CD14-positive monocyte (primary cell): ENCODE measurements around the gene NUP210. TPM values are rescaled to one million over a fixed set of nuclear protein-coding genes. Genes with fewer than 3 reads are reported as not detected.

Source experiments
- DNase-seq, 3 donors: peaks; one replicate each; pipeline ENCODE4 v3.0.0-alpha.2; 2011 to 2022
- H2AFZ ChIP-seq: 2 replicates; pipeline ENCODE4 v1.6.0; 2012; ENCODE audit warnings: mild to moderate bottlenecking, low read depth, low read length, inconsistent platforms; ENCODE audit not compliant: insufficient read depth, poor library complexity, severe bottlenecking
- H3K27ac ChIP-seq, 2 donors: 1 replicate in 1 of 2; 2 replicates in 1 of 2; pipeline ENCODE4 v1.5.1; 2012 to 2013; ENCODE audit warnings: low read length in 2 of 2, control low read depth in 1 of 2, inconsistent platforms in 1 of 2, low read depth in 1 of 2, mild to moderate bottlenecking in 1 of 2
- H3K27me3 ChIP-seq, 2 donors: one replicate each; pipeline versions ENCODE4 v1.6.0 to v1.6.1; 2011 to 2013; ENCODE audit warnings: low read length in 2 of 2; ENCODE audit not compliant: control insufficient read depth in 2 of 2, insufficient read depth in 2 of 2
- H3K36me3 ChIP-seq, 2 donors: replicated peaks in 1 of 2; 1 replicate in 1 of 2; 2 replicates in 1 of 2; pipeline versions ENCODE4 v1.5.1 to v1.6.1; 2012 to 2013; ENCODE audit warnings: low read length in 2 of 2, control low read depth in 1 of 2, inconsistent platforms in 1 of 2, mild to moderate bottlenecking in 1 of 2; ENCODE audit not compliant: insufficient read depth in 2 of 2, control insufficient read depth in 1 of 2
- H3K4me1 ChIP-seq, 2 donors: 1 replicate in 1 of 2; 2 replicates in 1 of 2; pipeline versions ENCODE4 v1.5.1 to v1.6.1; 2012 to 2013; ENCODE audit warnings: low read length in 2 of 2, control low read depth in 1 of 2, inconsistent platforms in 1 of 2, mild to moderate bottlenecking in 1 of 2, moderate library complexity in 1 of 2; ENCODE audit not compliant: insufficient read depth in 2 of 2, control insufficient read depth in 1 of 2
- H3K4me2 ChIP-seq: replicated peaks from 2 replicates; pipeline ENCODE3; 2012; ENCODE audit warnings: low read length, moderate library complexity, mild to moderate bottlenecking; ENCODE audit not compliant: poor library complexity, severe bottlenecking; ENCODE audit errors: extremely low read depth
- H3K4me3 ChIP-seq, 3 experiments: fragments of 200-600 bp in 1 of 3; sonication (generic) in 1 of 3; replicated peaks in 1 of 3; 1 replicate in 2 of 3; 2 replicates in 1 of 3; pipeline ENCODE4 v1.5.1; 2011 to 2013; ENCODE audit warnings: low read length in 3 of 3, mild to moderate bottlenecking in 3 of 3, control low read depth in 2 of 3, low read depth in 2 of 3, inconsistent platforms in 1 of 3, moderate library complexity in 1 of 3
- H3K79me2 ChIP-seq: 2 replicates; pipeline ENCODE4 v1.6.0; 2012; ENCODE audit warnings: mild to moderate bottlenecking, control low read depth, inconsistent platforms, low read length, moderate library complexity; ENCODE audit not compliant: insufficient read depth
- H3K9ac ChIP-seq: 2 replicates; pipeline ENCODE4 v1.6.0; 2017; ENCODE audit warnings: low read length, mild to moderate bottlenecking; ENCODE audit not compliant: insufficient read depth, poor library complexity, severe bottlenecking
- H3K9me3 ChIP-seq, 2 donors: replicated peaks in 1 of 2; 1 replicate in 1 of 2; 2 replicates in 1 of 2; pipeline versions ENCODE4 v1.5.1 to v1.6.1; 2012 to 2013; ENCODE audit warnings: low read length in 2 of 2, control low read depth in 1 of 2; ENCODE audit not compliant: control insufficient read depth in 1 of 2, insufficient read depth in 1 of 2
- H4K20me1 ChIP-seq: 2 replicates; pipeline ENCODE4 v1.6.0; 2012; ENCODE audit warnings: mild to moderate bottlenecking, low read length, control low read depth, moderate library complexity; ENCODE audit not compliant: insufficient read depth
- H3K27ac Mint-ChIP-seq, 7 donors: one replicate each; pipeline ENCODE4 v1.8.0; 2020; ENCODE audit warnings: mild to moderate bottlenecking in 7 of 7, mixed read lengths in 7 of 7, moderate library complexity in 6 of 7, inconsistent platforms in 2 of 7
- H3K27me3 Mint-ChIP-seq, 3 donors: one replicate each; pipeline ENCODE4 v1.8.0; 2021 to 2022; ENCODE audit warnings: low read depth in 3 of 3, mild to moderate bottlenecking in 3 of 3, mixed read lengths in 3 of 3, moderate library complexity in 3 of 3, inconsistent platforms in 1 of 3
- H3K36me3 Mint-ChIP-seq, 2 donors: one replicate each; pipeline ENCODE4 v1.8.0; 2020; ENCODE audit warnings: mixed read lengths in 2 of 2, inconsistent platforms in 1 of 2, mild to moderate bottlenecking in 1 of 2
- H3K4me1 Mint-ChIP-seq: one replicate; pipeline ENCODE4 v1.8.0; 2020; ENCODE audit warnings: mild to moderate bottlenecking, mixed read lengths
- H3K4me3 Mint-ChIP-seq, 2 donors: one replicate each; pipeline ENCODE4 v1.8.0; 2020; ENCODE audit warnings: mild to moderate bottlenecking in 2 of 2, mixed read lengths in 2 of 2, moderate library complexity in 1 of 2
- H3K9me3 Mint-ChIP-seq, 7 donors: one replicate each; pipeline ENCODE4 v1.8.0; 2020 to 2022; ENCODE audit warnings: mixed read lengths in 7 of 7, mild to moderate bottlenecking in 6 of 7, moderate library complexity in 6 of 7, inconsistent platforms in 2 of 7
- CTCF ChIP-seq: fragments of 200-600 bp; IDR thresholded peaks from one replicate; pipeline ENCODE4 v1.8.0; 2022; ENCODE audit warnings: antibody characterized with exemption, mild to moderate bottlenecking
- WGBS: methylation state at CpG from one replicate; pipeline ENCODE4 v1.1.5; 2013; ENCODE audit warnings: missing lambda C conversion rate; ENCODE audit not compliant: insufficient coverage; 5-methylcytosine and 5-hydroxymethylcytosine counted together
- intact Hi-C, 2 donors: fragments of 100-400 bp; cut with micrococcal nuclease; formaldehyde crosslinking; loops; one replicate each; pipeline versions ENCODE4 v1.15.0 to v1.15.1; 2023
- polyA plus RNA-seq, 3 donors: library from polyadenylated mRNA; depleted of rRNA in 1 of 3; unstranded in 2 of 3; stranded (reverse) in 1 of 3; fragments of 300-500 nt in 2 of 3; fragments of >200 nt in 1 of 3; fragmentation: Illumina TruSeq in 2 of 3; gene quantifications; 1 replicate in 2 of 3; 2 replicates in 1 of 3; pipeline ENCODE4 v1.2.3, GENCODE V29; 2012 to 2021

Gene NUP210
- polyA plus RNA-seq, 3 donors: 7.9 to 43.5 (median 13.0) TPM

GRCh38 chr3:13348661-13349396 is 71.3 kb downstream of the NUP210 start:
- intact Hi-C loops: loop anchor here in 1 of 2 donors (5.0 kb wide), 1 partner anchor 103 kb away; no protein-coding TSS in a partner anchor
- Histone ChIP-seq H3K4me3 (no peak overlapping the region), H3K9me3 (no peaks in the 10 kb centered on the region), H3K4me2 (no peak overlapping the region), H3K27me3 (no peaks in the 10 kb centered on the region), H2AFZ (no peak overlapping the region), H3K79me2 (peaks cover 7% of the 10 kb centered on the region), H3K4me1 (peaks cover 35 to 37% of the 10 kb centered on the region in 2 donors), H3K36me3 (peaks cover 75 to 95% of the 10 kb centered on the region in 2 donors), H4K20me1 (peaks cover 17% of the 10 kb centered on the region), H3K9ac (peak overlapping the region; percentile 18), H3K27ac (peak overlapping the region; percentile 20 to 59)
- no peaks in the 10 kb centered on the region for H3K27me3 Mint-ChIP-seq
- TF ChIP-seq CTCF: no peak
- peak overlapping the region in 6 of 7 donors; percentile 36 to 89 (median 80) for H3K27ac Mint-ChIP-seq
- peaks cover 77 to 97% of the 10 kb centered on the region in 2 donors for H3K36me3 Mint-ChIP-seq
- peaks cover 47% of the 10 kb centered on the region for H3K4me1 Mint-ChIP-seq
- H3K4me3 Mint-ChIP-seq: no peak overlapping the region
- no peaks in the 10 kb centered on the region for H3K9me3 Mint-ChIP-seq
- 30% methylated on average over 6 of the region's 13 CpGs for WGBS
- DNase-seq: no peak

GRCh38 chr3:13348100-13348499 is 72.0 kb downstream of the NUP210 start:
- Histone ChIP-seq H3K4me1 (peaks cover 28 to 29% of the 10 kb centered on the region in 2 donors), H3K79me2 (no peaks in the 10 kb centered on the region), H3K27me3 (no peaks in the 10 kb centered on the region), H3K4me3 (no peak overlapping the region), H3K36me3 (peaks cover 74 to 94% of the 10 kb centered on the region in 2 donors), H3K9ac (no peak overlapping the region), H3K27ac (peak overlapping the region in 1 of 2 donors; percentile 59), H4K20me1 (peaks cover 10% of the 10 kb centered on the region), H3K4me2 (no peak overlapping the region), H2AFZ (no peak overlapping the region), H3K9me3 (no peaks in the 10 kb centered on the region)
- peak overlapping the region in 5 of 7 donors; percentile 42 to 83 (median 56) for H3K27ac Mint-ChIP-seq
- no peak for DNase-seq
- H3K4me1 Mint-ChIP-seq: peaks cover 40% of the 10 kb centered on the region
- no peak for TF ChIP-seq CTCF
- H3K27me3 Mint-ChIP-seq: no peaks in the 10 kb centered on the region
- H3K36me3 Mint-ChIP-seq: peaks cover 76 to 96% of the 10 kb centered on the region in 2 donors
- WGBS: 100% methylated on average over 2 of the region's 3 CpGs
- intact Hi-C loops: loop anchor here in 1 of 2 donors (5.0 kb wide), 1 partner anchor 104 kb away; no protein-coding TSS in a partner anchor
- H3K9me3 Mint-ChIP-seq: no peaks in the 10 kb centered on the region
- H3K4me3 Mint-ChIP-seq: no peak overlapping the region
